Activated CD4-positive, alpha-beta T cell treated with anti-CD3 and anti-CD28 coated beads, Interleukin-2, amount 50 U/mL, for 1 hour (primary cell): ENCODE data around the gene C2CD4D.
A peak's percentile ranks its signal among the peaks of the same experiment; 100 is the strongest.
"Not testable (repeated sequence)": the region's sequence is repeated elsewhere in the genome, so short reads cannot be mapped to it uniquely, and the experiment has no call there.

ENCODE experiments used
- DNase-seq: peaks from one replicate; pipeline ENCODE4 v3.0.0-alpha.2; 2020

Gene C2CD4D

DNA sequence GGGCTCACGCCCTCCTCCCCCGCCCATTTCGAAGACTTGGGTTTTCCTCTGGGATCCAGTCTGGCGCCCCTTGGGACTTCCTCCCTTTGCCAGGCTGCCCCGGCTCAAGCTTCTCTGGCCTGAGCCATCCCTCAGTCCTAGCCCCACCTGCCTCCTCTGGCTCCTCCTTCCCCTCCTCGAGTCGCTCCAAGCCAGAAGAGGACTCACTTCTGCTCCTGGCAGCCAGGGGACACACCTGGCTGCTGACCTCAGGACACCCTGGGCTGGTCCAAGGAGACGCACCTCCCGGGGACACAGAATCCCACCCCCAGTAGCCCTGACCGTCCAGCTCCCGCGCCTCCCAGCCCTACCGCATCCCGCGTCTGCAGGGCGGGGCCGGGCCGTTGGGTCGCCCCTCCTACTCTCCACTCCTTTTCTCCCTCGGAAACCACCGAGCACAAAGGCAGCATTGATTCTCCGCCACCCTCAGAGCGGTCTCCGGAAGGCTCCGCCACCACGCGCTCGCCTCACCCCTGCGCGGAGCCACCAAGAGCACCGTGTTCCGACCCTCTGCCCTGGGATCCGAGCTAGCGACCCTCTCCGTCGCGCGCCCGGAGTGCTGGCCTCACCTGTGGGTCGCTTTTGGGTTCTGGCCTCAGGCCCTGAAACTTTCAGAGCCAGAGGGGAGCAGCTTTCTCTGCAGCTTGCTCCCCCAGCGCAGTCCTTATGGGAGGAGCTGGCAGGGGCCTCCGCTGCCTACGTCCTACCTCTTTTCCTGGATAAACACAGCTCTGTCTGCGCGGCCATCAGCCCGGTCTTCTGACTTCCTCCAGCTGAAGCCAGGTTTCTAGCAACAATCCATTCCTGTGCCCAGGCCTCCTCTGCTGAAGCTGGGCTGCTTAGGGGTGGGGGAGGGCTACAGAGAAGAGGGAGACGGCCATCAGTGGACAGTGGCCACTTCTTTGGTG, at the start of gene C2CD4D:
C2CD4D (minus strand) TSS at position 364 of the 947 bp plus-strand sequence. CDS start 831 bp downstream, outside the sequence.
- DNase-seq = peak; percentile 66

DNA sequence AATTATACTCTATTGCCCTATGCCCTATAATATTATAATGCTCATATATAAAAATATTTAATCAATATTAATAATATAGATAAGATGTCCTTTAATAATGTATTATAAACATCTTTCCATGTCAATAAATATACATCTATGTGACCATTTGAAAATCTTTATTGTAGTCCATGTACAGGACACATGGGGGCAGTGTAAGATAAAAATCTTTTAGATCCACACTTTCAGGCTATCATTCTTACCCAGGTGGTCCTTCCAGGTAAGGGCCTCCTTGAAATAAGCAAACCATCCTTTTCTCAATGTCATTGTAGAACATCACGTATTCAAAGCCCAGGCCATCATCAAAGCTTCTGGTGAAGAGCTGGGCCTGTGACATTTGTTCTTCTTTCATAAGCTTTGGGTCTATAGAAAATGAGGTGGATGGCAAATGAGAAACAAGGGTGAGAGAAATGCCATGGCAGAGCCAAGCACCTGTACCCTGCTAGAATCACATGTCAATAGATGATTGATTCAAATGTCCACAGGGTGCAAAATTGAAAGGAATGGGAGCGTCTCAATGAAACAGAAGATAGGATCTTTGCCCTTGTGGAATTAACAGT, 49.5 kb upstream of the C2CD4D start:
- DNase-seq = no peak

DNA sequence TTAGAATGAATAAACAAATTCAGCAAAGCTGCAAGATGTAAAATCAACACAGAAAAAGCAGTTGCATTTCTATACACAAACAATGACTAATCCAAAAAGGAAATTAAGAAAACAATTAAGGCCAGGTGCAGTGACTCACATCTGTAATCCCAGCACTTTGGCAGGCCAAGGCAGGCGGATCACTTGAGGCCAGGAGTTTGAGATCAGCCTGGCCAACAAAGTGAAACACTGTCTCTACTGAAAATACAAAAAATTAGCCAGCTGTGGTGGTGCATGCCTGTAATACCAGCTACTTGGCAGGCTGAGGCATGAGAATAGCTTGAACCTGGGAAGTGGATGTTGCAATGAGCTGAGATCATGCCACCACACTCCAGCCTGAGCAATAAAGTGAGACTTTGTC, 47.4 kb upstream of the C2CD4D start:
- no peak for DNase-seq

DNA sequence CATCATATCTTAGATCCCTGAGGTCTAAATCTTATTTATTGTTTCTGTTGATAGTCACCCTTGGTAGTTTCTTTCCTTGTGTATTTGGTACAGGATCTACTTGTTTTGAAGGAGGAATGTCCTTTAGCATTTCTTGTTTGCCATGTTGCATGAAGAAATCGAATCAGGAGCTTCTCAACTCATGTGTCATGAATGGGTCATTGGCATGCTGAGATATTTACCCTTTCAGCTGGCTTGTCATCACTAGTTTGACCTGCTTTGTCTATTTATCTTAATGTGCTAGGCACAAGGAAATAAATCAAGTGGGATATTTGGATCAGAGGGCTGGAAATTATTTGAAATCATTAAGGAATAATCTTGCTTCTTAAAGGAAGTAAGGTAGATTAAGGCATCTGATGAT, 45.9 kb upstream of the C2CD4D start:
- DNase-seq = no peak

DNA sequence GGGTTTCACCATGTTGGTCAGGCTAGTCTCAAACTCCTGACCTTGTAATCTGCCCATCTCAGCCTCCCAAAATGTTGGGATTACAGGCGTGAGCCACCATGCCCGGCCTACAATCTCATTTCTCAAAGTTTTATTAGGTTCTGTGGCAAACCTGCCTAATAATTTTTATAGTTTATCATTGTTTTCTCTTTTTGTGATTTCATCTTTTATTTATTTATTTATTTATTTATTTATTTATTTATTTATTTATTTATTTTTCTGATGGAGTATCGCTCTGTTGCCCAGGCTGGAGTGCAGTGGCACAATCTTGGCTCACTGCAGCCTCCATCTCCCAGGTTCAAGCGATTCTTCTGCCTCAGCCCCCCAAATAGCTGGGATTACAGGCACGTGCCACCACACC, 45.3 kb upstream of the C2CD4D start:
- not testable (repeated sequence) for DNase-seq

DNA sequence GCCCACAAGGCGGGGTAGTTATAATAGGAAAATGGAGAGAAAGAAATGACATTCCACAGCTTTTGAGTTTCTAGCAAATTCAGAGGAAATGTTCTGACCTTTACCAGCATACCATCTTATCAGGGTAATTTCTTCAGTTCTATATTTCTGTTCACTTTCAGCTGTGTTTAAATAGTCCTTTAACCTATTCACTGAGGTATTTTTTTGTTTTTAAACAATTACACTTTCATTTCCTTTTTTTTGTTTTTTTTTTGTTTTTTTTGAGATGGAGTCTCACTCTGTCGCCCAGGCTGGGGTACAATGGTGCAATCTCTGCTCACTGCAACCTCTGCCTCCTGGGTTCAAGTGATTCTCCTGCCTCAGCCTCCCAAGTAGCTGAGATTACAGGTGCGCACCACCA, 44.8 kb upstream of the C2CD4D start:
- not testable (repeated sequence) for DNase-seq

DNA sequence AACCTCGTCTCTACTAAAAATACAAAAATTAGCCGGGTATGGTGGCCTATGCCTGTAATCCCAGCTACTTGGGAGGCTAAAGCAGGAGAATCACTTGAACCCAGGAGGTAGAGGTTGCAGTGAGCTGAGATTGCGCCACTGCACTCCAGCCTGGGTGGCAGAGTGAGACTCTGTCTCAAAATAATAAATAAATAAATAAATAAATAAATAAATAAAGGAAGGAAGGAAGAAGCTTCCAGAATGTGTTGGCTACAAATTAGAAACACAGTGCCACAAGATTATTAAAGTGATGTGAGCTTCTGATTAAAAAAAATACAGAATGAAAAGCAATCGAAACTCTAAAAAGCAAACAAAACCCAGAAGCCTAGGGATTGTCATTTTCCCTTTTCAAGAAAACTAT, 44.3 kb upstream of the C2CD4D start:
- DNase-seq = not testable (repeated sequence)

DNA sequence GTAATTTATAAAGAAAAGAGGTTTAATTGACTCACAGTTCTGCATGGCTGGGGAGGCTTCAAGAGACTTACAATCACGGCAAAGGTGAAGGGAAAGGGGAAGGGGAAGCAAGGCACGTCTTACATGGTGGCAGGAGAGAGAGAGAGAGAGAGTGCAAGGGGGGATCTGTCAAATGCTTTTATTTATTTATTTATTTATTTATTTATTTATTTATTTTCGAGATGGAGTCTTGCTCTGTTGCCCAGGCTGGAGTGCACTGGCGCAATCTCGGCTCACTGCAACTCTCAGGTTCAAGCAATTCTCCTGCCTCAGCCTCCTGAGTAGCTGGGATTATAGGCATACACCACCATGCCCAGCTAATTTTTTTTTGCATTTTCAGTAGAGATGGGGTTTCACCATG, 43.3 kb upstream of the C2CD4D start:
- DNase-seq = not testable (repeated sequence)

DNA sequence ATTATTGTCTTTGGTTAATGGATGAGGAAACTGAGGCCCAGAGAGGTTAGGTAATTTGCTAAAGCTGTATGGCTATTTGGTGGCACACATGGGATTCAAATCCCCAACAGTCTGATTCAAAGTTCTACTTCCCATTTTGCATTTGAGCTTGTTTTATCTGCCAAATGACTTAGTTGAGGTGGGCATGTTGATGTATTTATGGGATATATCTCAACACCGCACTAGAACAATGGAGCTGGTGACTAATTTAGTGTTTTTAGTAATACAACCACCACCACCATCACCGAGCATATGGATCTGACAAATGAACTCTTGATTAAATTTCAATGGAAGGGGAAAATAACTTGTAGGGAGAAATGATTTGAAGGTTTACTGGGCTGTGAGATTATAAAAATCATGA, 42.8 kb upstream of the C2CD4D start:
- no peak for DNase-seq

DNA sequence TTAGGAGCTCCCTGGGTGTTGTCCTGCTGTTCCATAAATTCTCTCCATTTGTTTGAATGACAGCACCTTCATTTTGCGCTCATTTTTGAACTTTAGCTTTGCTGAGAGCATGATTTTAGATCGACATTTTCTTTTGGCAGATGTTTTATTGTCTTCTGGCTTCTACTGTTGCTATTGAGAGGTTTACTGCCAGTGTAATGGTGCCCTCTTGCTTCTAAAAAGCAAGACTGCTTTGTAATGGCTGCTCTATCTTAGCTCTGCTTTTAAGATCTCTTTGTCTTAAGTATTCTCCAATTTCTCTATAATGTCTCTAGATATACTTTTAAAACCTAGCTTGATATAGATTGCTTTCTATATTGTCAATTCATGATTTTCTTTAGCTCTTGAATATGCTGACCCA, 41.9 kb upstream of the C2CD4D start:
- no peak for DNase-seq

DNA sequence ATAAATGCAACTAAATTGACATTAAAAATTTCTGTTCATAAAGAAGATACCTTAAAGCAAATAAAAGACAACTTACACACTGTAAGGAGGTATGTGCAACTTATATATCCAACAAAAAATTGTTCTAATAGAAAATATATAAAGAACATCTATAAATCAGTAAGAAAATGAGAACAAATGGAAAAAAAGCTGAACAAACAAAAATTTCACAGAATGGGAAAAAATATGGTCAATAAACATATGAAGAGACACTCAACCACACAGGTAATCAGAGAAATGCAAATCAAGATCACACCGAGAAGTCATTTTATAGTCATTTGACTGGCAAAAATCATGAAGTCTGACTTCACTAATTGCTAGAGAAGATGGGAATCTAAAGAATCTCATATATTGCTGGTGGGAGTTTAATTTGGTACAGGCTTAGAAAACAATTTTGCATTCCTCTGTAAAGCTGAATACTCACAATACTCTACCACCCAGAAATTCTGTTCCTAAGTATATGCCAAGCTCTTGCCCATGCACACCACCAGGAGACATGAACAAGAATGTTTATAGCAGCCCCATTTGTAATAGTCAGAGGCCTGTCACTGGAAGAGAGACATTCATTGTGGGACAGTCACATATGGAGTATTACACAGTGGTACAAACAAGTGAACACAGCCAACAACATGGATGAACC, 35.9 kb upstream of the C2CD4D start:
- no peak for DNase-seq

DNA sequence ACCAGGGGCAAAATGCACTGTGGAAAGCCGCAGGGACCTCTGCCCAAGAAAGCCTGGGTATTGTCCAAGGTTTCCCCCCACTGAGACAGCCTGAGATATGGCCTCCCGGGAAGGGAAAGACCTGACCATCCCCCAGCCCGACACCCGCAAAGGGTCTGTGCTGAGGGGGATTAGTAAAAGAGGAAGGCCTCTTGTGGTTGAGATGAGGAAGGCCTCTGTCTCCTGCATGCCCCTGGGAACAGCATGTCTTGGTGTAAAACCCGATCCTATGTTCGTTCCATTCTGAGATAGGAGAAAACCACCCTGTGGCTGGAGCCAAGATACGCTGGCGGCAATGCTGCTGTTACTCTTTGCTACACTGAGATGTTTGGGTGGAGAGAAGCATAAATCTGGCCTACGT, 33.2 kb upstream of the C2CD4D start:
- not testable (repeated sequence) for DNase-seq

DNA sequence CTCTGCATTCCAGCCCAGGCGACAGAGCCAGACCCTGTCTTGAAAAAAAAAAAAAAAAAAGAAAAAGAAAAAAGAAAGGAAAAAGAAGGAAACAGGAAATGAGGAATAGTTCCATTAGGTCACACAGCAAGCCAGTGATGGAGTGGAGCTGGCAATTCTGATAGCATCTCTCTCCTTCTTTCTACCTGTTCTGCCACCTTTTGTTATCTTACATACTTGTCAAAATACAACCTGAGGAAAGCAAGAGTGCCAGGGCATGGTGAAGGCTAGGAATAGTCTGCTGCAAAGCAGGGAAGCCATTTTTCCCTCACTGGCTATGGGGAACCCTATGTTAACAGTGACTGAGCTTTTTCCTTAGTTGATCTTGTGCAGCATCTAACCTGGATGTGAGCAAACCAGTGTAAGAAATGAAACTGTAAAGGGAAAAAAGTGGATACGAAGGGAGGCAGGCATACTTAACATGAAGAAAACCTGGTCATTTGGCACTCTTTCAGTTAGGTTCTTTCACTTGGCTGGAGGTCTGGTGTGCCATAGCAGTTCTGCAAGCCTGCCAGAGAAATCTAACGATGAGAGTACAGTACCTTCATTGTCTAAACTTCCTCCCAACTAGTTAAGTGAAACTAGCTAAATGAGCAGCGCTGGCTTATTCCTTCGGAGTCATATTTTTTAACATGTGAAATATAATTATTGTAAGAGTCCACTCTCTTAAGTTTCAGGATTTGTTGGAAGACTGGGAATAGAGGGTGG, 31.8 kb upstream of the C2CD4D start:
- DNase-seq = no peak

DNA sequence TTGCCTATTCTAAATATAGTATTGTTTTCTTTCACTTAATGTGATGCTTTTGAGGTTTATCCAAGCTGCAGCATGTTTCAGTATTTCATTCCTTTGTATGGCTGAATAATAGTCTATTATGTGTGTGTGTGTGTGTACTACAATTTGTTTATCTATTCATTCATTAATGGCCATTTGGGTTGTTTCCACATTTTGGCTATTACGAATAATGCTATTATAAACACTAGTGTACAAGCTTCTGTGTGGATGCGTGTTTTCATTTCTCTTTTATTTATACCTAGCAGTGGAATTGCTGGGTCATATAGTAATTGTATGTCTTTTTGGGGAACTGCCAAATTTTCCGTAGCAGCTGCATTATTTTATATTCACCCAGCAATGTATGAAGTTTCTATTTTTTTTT, 28.9 kb upstream of the C2CD4D start:
- no peak for DNase-seq

DNA sequence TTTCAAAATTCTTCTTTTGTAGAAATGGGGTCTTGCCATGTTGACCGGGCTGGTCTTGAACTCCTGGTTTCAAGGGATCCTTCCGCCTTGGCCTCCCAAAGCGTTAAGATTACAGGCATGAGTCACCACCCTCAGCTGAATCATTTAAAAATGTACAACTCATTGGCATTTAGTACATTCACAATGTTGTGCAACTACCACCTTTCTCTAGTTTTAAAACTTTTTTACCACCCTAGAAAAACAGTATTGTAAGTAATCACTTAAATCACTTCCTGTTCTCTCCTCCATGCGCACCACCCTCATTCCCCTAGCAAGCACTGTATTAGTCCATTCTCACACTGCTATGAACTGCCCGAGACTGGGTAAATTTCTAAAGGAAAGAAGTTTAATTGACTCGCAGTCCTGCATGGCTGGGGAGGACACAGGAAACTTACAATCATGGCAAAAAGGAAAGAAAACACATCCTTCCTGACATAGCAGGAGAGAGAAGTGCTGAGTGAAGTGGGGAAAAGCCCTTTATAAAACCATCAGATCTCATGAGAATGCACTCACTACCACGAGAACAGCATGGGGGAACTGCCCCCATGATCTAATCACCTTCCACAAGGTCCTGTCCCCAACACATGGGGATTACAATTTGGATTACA, 28.3 kb upstream of the C2CD4D start:
- DNase-seq = no peak

DNA sequence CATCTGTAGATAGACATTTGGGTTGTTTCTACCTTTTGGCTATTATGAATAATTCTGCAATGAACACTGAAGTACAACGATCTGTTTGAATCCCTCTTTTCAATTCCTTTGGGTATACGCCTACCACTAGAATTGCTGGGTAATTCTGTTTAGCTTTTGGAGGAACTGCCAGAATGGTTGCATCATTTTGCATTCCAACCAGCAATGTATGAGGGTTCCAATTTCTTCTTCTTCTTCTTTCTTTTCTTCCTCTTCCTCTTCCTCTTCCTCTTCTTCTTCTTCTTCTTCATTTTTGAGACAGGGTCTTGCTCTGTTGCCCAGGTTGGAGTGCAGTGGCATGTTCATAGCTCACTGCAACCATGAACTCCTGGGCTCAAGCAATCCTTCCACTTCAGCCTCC, 27.7 kb upstream of the C2CD4D start:
- DNase-seq = no peak

DNA sequence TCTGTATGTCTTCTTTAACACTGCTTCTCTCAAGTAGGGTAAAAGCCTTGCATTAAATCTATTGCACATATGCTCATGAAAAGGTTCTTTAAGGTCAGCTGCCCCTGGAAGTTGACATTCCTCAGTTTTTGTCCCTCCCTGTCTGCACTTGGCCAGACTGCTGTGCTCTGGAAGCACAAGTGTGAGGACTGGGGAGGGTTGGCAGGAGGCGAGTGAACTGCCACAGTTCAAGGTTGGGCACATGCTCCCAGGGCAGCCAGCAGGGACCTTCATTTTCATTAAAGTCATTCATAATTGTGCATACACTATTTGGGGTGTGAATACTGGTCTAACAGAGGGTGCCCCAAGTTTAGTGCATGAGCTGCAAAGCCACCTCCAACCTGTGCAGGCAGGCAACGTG, 24.8 kb upstream of the C2CD4D start:
- DNase-seq = no peak

DNA sequence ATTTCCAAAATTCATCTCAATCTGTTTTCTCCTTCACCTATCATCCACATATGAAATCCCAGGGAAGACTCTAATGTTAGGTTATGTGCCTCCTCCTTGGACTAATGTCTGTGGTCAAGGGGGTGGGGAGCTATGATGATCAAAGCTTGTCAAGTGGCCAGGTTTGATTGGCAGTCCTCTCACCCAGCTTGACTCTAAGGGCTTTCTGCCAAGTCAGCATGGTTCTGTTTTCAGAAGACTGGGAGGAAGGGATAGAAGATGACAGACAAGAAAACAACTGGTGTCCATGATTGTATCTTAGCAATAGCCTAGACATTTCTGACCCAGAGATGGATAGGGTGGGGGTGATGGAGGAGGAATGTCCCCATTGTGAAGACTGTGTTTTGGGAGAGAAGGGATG, 23.0 kb upstream of the C2CD4D start:
- DNase-seq = no peak

DNA sequence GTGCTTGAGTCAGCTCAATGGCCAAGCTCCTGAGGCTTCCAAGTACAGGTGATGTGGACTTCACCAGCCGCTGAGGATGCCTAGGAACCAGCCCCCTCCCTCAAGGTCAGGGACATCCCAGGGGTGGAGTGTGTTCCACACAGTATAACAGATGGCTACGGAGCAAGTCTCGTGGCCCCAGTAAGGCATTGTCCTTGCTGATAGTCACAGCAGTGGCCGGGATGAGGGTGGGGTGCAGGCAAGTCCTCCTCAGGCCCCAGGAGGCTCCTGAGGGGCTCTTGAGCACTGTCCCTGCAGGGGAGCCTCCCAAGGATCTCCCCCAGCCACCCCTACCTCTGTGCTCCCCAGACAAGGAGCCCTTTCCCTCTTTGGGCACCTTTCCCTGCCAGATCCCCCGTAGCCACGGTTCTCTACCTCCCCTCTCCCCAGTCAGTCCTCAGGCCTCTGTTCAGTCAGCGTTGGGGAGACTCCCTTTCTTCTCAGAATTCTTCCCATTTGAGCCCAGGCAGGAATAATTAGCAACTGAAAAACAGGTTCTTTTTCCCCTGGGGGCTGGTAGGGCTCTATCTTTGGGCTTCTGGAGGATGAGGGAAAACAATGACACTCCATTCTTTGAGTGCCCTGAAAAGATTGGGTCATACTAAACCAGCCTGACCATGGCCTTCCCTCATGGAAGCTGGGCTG, 21.0 kb upstream of the C2CD4D start:
- DNase-seq = no peak

DNA sequence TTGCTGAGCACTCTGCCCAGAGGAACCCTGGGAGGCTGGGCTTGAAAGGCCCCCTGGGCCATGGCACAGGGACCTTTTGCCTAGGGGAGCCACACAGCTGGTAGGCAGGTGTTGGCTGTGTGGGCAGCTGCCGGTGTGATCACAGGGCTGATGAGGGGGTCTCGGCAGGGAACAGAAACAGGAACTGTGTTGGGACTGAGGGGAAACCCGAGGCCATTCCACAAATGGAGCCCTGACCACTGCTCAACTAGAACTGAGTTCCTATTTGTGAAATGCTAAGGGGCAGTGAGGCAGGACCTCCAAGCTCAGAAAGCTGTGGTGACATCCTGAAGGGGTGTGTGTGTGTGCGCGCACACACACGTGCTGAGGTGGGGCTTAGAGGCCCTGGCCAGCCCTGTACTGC, 20.3 kb upstream of the C2CD4D start:
- no peak for DNase-seq

DNA sequence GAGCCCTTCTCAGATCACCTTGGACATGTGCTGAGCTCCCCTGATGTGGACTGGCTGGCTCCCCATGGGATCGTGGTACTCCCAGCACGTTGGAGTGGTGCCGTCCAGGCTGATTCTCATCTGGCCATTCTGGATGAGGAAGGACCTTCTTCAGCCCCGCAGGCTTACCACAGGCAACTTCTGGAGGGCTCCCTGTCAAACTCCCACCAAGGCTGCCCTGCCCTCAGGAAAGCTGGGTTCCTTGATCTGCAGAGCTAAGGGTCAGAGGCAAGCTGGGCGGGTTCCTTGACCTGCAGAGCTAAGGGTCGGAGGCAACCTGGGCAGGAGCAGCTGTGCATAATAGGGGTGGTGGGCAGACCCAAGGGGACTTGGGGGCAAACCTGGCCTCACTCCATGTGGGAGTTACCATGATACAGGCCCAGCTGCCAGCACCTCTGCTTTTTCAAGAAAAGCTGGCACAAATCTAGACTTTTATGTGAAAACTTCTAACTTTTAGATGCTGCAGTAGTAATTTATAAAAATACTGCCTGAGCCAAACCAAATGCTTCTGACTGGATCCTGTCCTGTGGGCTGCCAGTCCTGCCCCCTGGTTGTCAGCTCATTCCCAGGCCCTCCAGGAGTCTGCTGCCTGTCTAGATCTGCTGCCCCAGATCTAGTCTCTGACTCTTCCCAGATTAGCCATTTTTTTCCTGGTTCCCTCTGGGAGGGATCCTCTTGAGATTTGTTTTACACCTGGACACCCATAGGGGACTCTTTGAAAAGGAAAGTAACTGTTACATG, 19.5 kb upstream of the C2CD4D start:
- no peak for DNase-seq
